Endothelial cell (in vitro differentiated cells): ENCODE results near the gene POM121. TPM values are rescaled to one million over a fixed set of nuclear protein-coding genes. Genes with fewer than 3 reads are reported as not detected.
"Not testable (repeated sequence)": the region's sequence is repeated elsewhere in the genome, so short reads cannot be mapped to it uniquely, and the experiment has no call there.

ENCODE experiments used
- DNase-seq: peaks from one replicate; pipeline ENCODE4 v3.0.0; 2021; ENCODE audit warnings: low spot score
- H3K27ac Mint-ChIP-seq: one replicate; pipeline ENCODE4 v1.8.0; 2021; ENCODE audit warnings: mixed read lengths, inconsistent platforms; ENCODE audit not compliant: unreplicated experiment
- H3K27me3 Mint-ChIP-seq: one replicate; pipeline ENCODE4 v1.8.0; 2021; ENCODE audit warnings: mild to moderate bottlenecking, moderate library complexity, mixed read lengths, inconsistent platforms; ENCODE audit not compliant: unreplicated experiment
- H3K36me3 Mint-ChIP-seq: one replicate; pipeline ENCODE4 v1.8.0; 2021; ENCODE audit warnings: mild to moderate bottlenecking, low read depth, mixed read lengths, inconsistent platforms; ENCODE audit not compliant: unreplicated experiment
- H3K4me1 Mint-ChIP-seq: one replicate; pipeline ENCODE4 v1.8.0; 2021; ENCODE audit warnings: mild to moderate bottlenecking, mixed read lengths, inconsistent platforms; ENCODE audit not compliant: unreplicated experiment
- H3K4me3 Mint-ChIP-seq: one replicate; pipeline ENCODE4 v1.8.0; 2021; ENCODE audit warnings: mild to moderate bottlenecking, mixed read lengths, inconsistent platforms; ENCODE audit not compliant: unreplicated experiment
- H3K9me3 Mint-ChIP-seq: one replicate; pipeline ENCODE4 v1.8.0; 2021; ENCODE audit warnings: mixed read lengths, inconsistent platforms; ENCODE audit not compliant: unreplicated experiment
- total RNA-seq: library from RNA; stranded (reverse); fragmentation: NEBNext Ultra II Directional; extraction: Animal tissue kit (Norgen Biotek cat#: 25700); gene quantifications from one replicate; pipeline ENCODE4 v1.2.1, GENCODE V29; 2021; ENCODE audit not compliant: unreplicated experiment

The POM121 gene
- total RNA-seq, 1 donor from 2014 or later, result 40.9 TPM

DNA sequence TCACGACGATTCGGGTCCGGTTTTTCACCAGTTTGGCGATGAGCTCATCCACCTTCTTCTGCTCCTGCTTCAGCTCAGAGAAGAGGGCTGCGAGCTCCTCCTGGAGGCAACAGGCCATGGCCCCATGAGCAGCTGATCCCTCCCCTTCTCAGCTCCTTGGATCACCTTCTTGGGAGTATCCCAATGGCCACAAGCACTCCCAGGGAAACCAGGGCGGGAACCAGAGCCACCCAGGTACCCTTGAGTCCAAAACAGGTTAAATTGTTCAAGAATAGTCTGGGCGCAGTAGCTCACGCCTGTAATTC, 36.4 kb downstream of the POM121 start:
- not testable (repeated sequence) for H3K4me3 Mint-ChIP-seq, H3K27me3 Mint-ChIP-seq, H3K9me3 Mint-ChIP-seq, H3K4me1 Mint-ChIP-seq, H3K27ac Mint-ChIP-seq, H3K36me3 Mint-ChIP-seq, DNase-seq

DNA sequence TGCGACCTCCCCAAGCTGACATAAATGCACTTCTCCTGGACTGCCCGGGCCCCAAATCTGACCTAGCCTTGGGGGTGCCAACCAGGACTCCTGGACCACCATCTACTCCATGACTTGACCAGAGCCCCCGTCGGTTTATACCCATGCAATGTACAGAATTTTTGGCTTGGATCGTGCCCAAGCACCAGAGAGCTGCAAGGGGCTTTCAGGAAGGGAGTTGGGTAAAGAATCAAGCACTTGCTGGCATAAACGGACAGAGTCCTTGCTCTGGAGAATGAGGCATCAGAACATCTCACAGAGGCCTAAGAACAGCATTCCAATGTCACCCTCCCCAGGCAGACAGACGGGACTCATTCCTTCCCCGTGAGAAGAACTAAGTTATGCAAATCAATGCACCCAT, 38.2 kb downstream of the POM121 start:
- H3K36me3 Mint-ChIP-seq, H3K4me3 Mint-ChIP-seq, H3K27me3 Mint-ChIP-seq, H3K27ac Mint-ChIP-seq, H3K4me1 Mint-ChIP-seq, H3K9me3 Mint-ChIP-seq, DNase-seq: not testable (repeated sequence)

DNA sequence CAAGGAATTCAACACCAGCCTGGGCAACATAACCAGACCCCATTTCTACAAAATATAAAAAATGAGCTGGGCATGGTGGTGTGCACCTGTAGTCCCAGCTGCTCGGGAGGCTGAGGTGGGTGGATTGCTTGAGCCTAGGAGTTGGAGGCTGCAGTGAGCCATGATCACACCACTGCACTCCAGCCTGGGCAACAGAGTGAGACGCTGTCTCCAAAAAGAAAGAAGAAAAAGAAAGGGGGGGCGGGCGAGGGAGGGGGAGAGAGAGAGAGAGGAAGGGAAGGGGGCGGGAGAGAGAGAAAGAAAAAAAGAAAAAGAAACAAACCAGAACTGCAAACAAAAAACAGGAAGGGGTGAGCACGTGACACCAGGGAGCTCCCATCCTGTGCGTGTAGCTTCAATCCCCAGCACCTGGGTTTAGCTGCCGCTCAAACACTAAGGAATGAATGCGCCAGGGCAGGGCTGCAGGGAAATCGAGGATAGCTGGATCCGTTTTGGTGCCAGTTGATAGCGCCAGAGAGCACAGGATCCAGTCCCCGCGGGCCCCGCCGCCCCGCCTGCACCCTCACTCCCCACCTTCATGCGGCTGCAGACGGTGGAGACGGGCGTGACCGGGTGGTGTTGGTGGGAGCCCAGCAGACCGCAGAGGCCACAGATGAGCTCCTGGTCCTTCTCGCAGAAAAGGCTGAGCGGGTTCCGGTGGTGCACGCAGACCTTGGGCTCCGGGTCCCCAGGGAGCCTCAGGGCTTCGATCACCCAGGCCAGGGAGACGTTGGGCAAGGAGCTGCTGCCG, 40.5 kb downstream of the POM121 start:
- H3K4me1 Mint-ChIP-seq, result not testable (repeated sequence)

DNA sequence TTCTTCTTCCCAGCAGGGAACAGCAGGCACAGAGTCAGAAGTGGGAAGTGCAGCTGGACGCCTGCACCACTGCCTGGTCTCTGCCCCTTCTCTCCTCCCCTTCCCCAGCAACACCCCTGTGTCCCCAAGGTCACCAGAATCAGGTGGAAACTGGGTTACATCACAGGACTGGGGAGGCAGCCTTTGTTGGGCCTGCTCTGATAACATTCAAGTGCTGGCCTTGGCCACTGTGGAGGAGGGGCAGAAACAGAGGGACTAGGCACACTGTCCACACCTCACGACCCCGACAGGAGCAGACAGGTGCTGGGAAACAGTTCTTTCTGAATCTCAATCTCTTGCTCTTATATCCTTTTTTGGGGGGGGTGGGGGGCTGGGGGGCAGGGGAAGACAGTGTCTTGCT, 42.0 kb downstream of the POM121 start:
- H3K27me3 Mint-ChIP-seq, H3K9me3 Mint-ChIP-seq, H3K4me1 Mint-ChIP-seq, H3K4me3 Mint-ChIP-seq, DNase-seq, H3K27ac Mint-ChIP-seq, H3K36me3 Mint-ChIP-seq: not testable (repeated sequence)

More for the DNA sequence above, 40.5 kb downstream of the POM121 start:
- H3K27me3 Mint-ChIP-seq, H3K4me3 Mint-ChIP-seq, DNase-seq, H3K9me3 Mint-ChIP-seq, H3K36me3 Mint-ChIP-seq, H3K27ac Mint-ChIP-seq: not testable (repeated sequence)

DNA sequence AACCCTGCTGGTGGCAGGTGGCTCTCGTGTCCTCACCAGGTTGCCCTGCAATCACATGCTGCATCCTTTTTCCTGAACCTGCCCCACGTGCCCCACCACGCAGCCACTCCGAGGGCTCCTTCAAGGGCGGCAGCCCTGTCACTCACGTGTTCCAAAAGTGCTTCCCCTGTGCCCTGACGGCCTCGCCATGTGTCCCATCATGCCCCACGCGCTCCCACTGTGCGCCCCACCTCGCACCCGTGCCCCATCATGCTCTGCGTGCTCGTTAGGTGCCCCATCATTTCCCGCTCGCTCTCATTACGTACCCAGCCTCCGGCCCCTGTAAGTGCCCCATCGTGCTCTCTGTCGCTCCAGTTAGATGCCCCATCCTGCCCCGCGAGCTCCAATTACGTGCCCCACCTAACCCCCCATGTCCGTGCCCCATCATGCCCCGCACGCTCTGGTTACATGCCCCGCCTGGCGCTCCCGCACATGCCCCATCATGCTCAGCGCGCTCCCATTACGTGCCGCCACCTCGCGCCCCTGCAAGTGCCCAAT, 44.2 kb downstream of the POM121 start, which contains the start of gene TRIM74:
Gene TRIM74 (minus strand): TSS at position 487 of the 537 bp plus-strand sequence. CDS start 3,309 bp downstream, outside the sequence.
- not testable (repeated sequence) for H3K4me3 Mint-ChIP-seq, H3K27me3 Mint-ChIP-seq, H3K27ac Mint-ChIP-seq, H3K4me1 Mint-ChIP-seq, H3K36me3 Mint-ChIP-seq, DNase-seq, H3K9me3 Mint-ChIP-seq

DNA sequence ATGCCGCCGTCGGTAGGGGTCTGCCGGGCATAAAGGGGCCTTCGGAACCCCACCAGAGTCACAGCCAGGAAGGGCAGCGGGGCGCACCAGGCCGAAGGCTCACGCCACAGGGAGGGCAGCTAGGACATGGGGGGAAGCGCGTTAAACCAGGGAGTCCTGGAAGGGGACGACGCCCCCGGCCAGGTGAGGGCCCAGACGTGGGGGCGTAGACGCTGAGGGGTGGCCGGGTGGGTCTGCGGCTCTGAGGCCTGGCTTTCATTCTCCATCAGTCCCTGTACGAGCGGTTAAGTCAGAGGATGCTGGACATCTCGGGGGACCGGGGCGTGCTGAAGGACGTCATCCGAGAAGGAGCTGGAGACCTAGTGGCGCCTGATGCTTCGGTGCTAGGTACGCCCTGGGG, 44.8 kb downstream of the POM121 start:
- not testable (repeated sequence) for H3K27ac Mint-ChIP-seq

DNA sequence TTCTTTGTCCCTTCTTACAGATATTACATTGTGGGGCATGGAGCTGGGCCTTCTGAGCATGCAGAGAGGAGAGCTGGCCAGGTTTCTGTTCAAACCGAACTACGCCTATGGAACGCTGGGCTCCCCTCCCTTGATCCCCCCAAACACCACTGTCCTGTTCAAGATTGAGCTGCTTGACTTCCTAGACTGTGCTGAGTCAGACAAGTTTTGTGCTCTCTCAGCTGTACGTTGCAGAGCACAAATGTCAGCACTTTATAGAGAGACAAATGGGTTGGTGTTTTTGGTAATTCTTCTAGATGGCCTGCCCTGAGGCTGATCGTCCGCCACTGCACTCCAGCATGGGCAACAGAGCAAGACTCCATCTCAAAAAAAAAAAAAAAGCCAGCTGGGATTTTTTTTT, 46.6 kb downstream of the POM121 start:
- H3K4me1 Mint-ChIP-seq, H3K27ac Mint-ChIP-seq, H3K4me3 Mint-ChIP-seq, H3K27me3 Mint-ChIP-seq, H3K36me3 Mint-ChIP-seq, DNase-seq, H3K9me3 Mint-ChIP-seq: not testable (repeated sequence)

More for the DNA sequence above, 44.8 kb downstream of the POM121 start:
- H3K27me3 Mint-ChIP-seq, DNase-seq, H3K9me3 Mint-ChIP-seq, H3K4me3 Mint-ChIP-seq, H3K36me3 Mint-ChIP-seq, H3K4me1 Mint-ChIP-seq: not testable (repeated sequence)

DNA sequence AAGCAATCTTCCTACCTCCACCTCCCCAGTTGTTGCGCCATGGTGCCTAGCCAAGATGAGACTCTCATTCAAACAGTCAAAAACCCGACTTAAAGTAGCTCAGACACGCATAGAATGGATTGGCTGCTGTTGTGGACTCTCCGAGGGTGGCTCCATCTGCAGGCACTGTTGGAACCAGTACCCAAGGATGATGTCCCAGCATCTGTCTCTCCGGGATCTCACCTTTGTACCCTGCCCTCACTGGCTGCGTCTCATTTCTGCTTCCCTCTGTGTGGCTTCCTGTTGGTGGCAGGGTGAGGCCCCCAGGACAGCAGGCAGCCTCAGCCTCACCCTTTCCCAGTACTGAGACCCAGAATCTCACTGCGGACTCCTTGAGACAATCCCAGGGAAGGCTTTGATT, 49.9 kb downstream of the POM121 start:
- H3K4me3 Mint-ChIP-seq, DNase-seq, H3K9me3 Mint-ChIP-seq, H3K4me1 Mint-ChIP-seq, H3K27ac Mint-ChIP-seq, H3K36me3 Mint-ChIP-seq, H3K27me3 Mint-ChIP-seq: not testable (repeated sequence)

DNA sequence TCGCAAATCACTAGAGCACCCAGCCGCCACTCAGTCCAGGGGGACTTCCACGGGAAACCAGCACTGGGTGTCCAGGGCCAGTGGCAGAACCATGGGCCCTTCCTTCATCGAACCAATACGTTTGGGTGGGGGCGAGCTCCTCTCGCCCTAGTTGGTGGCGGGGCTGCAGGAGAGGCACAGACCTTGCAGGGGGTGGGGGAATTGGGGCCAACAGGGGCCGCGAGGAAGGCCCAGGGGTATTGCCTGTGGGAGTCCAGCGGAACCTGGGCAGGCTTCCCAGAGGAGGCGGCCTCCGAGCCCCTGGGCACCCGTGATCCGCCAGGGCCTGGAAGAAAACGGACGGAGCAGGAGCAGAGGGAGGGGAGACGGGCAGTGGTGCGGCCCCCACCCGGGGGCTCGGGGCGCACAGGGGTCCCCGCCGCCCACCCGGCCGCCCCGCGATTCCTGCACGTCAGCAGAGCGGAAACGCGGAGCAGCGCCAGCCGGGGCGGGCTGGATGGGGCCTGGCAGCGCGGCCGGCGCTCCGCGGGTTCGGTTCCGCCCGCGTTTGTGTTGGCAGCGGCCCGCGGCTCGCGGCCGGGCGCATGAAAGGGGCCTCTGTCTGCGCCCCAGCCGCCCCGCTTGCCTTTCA, 50.9 kb downstream of the POM121 start:
- not testable (repeated sequence) for DNase-seq, H3K4me1 Mint-ChIP-seq, H3K27me3 Mint-ChIP-seq, H3K9me3 Mint-ChIP-seq, H3K27ac Mint-ChIP-seq, H3K4me3 Mint-ChIP-seq, H3K36me3 Mint-ChIP-seq

DNA sequence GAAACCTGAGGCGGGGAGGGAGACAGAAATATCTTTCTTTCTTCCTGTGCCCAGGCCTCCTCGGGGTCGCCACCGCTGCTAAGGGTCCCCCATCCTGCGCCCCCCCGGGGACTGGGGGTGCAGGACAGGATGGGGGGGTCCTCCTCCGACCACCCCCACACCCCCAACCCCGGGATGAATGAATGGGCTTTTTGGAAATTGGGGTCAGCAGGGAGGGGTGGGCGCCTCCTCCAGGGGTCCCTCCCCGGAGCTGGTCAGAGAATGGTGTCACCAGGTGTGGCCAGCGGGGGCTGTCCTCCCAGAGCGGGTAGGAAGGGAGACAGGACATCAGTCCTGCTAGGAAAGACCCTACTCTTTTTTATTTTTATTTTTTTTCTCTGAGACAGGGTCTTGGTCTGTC, 51.5 kb downstream of the POM121 start:
- not testable (repeated sequence) for H3K9me3 Mint-ChIP-seq, H3K4me3 Mint-ChIP-seq, H3K36me3 Mint-ChIP-seq, H3K27me3 Mint-ChIP-seq, DNase-seq, H3K27ac Mint-ChIP-seq, H3K4me1 Mint-ChIP-seq

DNA sequence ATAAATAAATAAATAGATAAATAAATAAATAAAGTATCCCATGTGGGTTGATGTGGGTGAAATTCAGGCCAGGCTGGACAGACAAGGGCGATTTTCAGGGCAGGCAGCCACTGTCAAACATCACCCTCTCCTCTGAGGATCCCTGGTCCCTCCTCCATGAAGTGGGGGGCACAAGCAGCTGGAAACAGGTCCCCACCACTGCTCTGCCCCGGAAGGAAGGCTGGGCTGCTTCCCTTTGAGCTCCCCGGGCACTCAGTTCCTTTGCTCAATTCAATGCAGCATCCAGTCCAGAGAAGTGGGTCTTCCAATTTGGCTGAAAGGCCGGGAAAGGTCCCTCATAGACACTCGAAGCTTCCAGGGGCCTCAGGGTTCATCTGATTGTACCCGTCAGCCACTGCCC, 55.5 kb downstream of the POM121 start:
- not testable (repeated sequence) for DNase-seq, H3K4me3 Mint-ChIP-seq, H3K36me3 Mint-ChIP-seq, H3K27me3 Mint-ChIP-seq, H3K9me3 Mint-ChIP-seq, H3K4me1 Mint-ChIP-seq, H3K27ac Mint-ChIP-seq

DNA sequence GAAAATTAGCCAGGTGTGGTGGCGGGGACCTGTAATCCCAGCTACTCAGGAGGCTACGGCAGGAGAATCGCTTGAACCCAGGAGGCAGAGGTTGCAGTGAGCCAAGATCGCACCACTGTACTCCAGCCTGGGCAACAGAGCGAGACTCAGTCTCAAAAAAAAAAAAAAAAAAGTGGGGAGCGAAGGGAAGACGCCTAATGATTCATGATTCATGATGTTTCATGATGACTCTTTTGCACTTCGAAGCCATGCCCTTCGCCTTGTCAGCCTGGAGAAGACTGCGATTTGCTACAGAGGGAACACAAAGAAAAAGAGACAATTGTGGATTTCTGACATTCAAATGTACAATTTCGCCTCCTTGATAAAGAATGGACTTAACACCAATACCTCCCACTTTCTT, 57.2 kb downstream of the POM121 start:
- H3K4me3 Mint-ChIP-seq, H3K9me3 Mint-ChIP-seq, H3K36me3 Mint-ChIP-seq, DNase-seq, H3K27ac Mint-ChIP-seq, H3K27me3 Mint-ChIP-seq, H3K4me1 Mint-ChIP-seq: not testable (repeated sequence)
